Hematopoietic multipotent progenitor cell (in vitro differentiated cells): ENCODE measurements around the gene KRTAP12-2. TPM values are rescaled to one million over a fixed set of nuclear protein-coding genes. Genes with fewer than 3 reads are reported as not detected.
A peak's percentile ranks its signal among the peaks of the same experiment; 100 is the strongest.
"Not testable (repeated sequence)": the region's sequence is repeated elsewhere in the genome, so short reads cannot be mapped to it uniquely, and the experiment has no call there.

Experiments
- DNase-seq, 3 donors: peaks; one replicate each; pipeline ENCODE4 v3.0.0-alpha.2; 2011 to 2015; ENCODE audit warnings: low read depth in 2 of 3, low spot score in 2 of 3
- small RNA-seq: library from RNA; depleted of rRNA; stranded (forward); fragments of <200 nt; gene quantifications from one replicate; pipeline ENCODE3, GENCODE V24; 2012
- total RNA-seq: library from RNA; depleted of rRNA; stranded (reverse); fragments of >200 nt; gene quantifications from one replicate; pipeline ENCODE4 v1.2.3, GENCODE V29; 2012

KRTAP12-2 gene
- total RNA-seq, 1 donor: under 0.01 TPM

DNA sequence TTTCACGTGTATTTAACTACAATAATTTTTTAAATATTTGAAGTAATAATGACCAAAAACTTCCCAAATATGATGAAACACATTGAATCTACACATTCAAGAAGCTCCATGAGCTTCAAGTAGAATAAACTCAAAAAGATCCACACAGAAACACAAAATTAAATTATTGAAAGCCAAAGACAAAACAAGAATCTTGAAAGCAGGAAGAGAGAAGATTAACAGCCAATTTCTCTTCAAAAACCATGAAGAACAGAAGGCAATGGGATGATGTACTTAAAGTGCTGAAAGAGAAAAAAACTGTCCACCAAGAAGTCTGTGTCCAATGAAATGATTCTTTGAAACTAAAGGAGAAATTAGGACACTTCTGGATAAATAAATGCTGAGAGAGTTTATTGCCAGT lies 34.7 kb downstream of the KRTAP12-2 start:
- DNase-seq: no peak

DNA sequence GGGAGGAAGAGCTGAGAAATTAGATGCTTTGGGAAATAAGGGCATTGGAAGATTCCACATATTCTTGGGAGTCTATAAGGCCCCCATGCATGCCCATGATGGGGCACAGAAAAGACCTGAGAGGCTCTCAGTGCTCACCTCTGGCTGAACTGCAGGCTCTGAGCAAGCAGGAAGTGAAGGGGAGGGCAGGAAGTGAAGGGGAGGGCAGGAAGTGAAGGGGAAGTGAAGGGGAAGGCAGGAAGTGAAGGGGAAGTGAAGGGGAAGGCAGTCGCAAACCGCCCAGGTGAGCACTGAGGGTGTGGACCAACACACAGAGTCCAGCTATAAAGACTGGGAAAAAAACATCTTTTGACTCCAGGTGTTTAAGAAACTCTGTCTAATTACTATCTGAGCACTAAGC lies 36.3 kb downstream of the KRTAP12-2 start:
- DNase-seq: no peak

DNA sequence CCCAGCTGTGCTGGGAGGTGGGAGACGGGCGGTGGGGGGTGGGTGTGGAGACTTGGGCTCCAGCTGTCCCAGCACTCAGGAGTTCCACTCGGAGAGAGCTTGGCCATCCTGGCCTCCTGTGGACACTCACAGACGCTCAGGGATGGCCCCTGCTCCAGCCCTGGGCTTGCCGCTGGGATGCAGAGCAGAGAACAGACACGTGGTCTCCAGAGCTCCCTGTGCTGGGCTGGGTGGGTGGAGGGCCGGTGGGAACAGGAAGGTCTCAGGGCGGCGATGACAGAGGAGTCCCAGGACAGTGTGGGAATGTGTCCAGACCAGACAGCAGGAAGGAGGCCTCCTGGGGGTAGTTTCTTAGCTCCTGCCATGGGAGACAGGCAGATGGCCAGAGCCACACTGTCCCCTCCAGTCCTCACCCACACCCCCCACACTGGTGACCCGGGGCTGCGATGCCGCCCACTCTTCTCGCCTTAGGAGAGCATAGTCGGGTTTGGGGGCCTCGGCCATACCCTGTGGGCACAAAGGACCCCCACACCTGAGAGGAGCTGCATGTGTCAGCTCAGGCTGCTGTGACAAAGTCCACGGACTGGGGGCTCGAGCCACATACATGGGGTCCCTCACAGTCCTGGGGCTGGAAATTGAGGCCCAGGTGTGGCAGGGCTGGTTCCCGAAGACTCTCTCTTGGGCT lies 37.9 kb downstream of the KRTAP12-2 start:
- no peak for DNase-seq

DNA sequence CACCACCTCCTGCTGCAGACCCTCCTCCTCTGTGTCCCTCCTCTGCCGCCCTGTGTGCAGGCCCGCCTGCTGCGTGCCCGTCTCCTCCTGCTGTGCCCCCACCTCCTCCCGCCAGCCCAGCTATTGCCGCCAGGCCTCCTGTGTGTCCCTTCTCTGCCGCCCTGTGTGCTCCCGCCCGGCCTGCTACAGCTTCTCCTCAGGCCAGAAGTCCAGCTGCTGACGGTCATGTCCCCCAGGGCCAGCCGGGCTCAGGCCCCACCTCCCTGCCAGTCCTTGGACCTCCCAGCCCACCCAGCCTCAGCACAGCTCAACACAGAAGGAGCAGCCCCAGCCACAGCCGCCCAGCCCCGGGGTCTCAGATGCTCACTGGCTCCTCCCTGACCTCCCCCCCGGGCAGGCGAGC lies 38.9 kb downstream of the KRTAP12-2 start:
- not testable (repeated sequence) for DNase-seq

DNA sequence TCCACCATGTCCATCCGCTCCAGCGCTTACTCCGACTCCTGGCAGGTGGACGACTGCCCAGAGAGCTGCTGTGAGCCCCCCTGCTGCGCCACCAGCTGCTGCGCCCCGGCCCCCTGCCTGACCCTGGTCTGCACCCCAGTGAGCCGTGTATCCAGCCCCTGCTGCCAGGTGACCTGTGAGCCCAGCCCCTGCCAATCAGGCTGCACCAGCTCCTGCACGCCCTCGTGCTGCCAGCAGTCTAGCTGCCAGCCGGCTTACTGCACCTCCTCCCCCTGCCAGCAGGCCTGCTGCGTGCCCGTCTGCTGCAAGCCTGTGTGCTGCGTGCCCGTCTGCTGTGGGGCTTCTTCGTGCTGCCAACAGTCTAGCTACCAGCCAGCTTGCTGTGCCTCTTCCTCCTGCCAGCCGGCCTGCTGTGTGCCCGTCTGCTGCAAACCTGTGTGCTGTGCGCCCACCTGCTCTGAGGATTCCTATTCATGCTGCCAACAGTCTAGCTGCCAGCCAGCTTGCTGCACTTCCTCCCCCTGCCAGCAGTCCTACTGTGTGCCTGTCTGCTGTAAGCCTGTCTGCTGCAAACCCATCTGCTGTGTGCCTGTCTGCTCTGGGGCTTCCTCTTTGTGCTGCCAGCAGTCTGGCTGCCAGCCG lies 39.4 kb downstream of the KRTAP12-2 start:
- DNase-seq: not testable (repeated sequence)

DNA sequence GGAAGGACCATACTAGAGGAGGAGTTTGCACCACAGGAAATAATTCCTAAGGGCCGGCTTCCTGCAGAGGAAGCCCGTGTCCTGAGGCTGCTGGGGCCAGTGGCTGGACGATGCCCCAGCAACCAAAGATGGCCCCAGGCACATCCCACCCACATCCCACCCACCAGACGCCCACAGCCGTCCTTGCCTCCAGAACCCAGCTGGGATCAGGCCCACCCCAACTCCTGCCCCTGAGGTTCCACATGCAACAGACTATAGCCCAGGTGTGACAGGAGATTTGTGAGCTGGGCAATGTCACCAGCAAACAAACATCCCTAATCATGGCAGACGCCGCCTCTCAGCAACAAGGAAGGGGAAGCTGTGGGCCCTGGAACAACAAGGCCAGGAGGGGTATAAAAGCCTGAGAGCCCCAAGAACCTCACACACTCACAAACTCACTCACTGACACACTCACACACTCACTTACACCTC lies 40.0 kb downstream of the KRTAP12-2 start, which contains the start of gene KRTAP10-9:
KRTAP10-9 (plus strand) TSS at position 421 of the 471 bp plus-strand sequence. CDS start 79 bp downstream, outside the sequence.
- DNase-seq: no peak

DNA sequence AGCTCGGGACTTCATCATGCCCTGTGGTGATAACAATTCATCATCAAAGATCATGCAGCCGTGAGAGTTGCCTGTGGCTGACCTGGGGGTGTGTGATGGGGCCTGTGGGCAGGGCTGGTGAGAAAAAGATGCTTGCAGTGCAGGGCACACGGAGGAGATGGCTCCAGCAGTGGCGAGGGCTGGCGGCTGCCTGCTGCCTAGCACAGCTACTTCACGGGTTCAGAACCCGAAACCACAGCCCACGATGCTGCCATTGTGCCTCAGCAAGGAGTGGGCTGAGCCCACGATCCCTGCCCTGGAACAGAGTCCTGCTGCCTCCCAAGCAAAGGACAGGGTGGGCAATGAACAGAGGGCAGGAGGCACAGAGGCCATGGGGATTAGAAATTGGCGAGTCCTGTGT lies 40.5 kb downstream of the KRTAP12-2 start:
- DNase-seq: no peak

DNA sequence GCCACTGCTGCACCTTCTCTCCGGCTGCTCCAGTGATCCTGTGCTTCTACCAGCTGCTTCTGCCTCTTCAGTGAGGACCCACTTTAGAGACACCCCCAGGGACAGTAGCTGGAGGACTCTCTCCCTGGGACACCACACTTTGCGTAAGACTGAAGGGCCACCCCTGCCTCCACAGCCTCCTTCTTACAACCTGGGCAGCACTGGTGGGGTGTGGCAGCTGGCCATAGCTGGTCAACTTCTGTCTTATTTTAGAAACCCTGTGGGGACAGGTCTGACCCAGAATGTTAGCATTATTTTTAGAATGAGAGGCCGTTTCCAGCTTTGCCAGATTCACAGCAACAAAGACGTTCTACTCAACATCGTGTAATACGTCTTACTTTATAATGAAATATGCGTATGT lies 41.0 kb downstream of the KRTAP12-2 start:
- no peak for DNase-seq

DNA sequence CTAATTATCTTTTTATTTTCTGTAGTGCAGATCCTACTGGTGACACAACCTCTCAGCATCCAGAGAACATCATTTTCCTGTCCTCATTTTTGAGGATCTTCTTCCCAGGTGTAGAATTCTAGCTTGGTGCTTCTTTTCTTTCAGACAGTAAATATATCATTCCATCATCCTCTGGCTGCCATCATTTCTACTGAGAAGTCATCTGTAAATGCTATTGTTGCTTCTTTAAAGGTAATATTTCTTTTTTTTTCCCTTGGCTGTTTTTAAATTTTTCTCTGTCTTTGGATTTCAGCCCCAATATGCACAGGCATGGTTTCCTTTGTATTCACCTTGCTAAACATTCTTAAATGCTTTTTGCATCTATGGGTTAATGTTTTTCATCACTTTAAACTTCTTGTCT lies 43.2 kb downstream of the KRTAP12-2 start:
- no peak for DNase-seq

DNA sequence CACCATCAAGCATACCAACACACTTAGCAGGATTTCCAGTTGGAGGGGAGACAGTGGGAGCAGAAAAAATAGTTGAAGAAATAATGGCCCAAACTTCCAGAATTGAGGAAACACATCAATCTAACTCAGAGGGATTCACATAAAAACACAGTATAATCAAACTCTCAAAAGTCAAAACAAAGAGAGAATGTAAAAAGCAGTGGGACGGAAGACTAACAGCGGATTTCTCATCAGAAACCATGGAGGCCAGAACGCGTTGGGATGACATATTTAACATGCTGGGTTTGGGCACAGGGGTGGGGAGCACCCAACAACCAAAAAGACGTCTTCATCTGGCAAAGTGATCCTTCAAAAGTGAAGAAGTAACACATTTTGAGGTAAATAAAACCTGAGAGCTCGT lies 46.8 kb downstream of the KRTAP12-2 start:
- no peak for DNase-seq

DNA sequence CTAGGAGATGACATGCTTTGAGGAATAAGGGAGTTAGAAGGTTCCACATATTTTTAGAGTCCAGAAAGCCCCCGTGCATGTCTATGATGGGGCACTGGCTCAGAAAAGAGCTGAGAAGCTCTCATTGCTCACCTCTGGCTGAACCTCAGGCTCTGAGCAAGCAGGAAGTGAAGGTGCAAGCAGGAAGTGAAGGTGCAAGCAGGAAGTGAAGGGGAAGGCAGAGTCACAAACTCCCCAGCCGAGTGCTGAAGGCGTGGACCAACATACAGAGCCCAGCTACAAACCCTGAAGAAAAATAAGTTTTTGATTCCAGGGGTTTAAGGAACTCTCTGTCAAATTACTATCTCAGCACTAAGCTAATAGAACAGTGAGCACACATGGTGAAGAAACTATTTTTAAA lies 47.8 kb downstream of the KRTAP12-2 start:
- DNase-seq: peak in 1 of 3 donors; percentile 24

DNA sequence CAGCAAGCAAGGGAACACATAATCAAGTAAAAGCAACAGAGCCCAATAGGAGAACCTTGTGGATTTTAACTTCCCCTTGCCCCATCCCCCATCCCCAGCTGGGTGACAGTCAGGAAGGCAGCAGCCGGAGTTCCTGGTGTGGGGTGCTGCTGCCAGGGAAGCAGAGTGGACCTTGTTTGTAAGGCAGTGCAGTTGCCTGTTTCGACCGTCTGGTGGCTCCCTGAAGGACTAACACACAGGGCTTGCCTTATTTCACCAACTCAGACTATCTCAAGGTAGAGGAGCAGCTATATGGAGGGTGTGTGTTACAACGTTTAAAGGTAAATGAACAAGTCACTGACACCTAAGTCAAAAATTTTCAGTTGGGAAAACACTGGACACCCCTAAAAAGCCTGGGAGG lies 48.2 kb downstream of the KRTAP12-2 start:
- peak in 1 of 3 donors; percentile 13 for DNase-seq

DNA sequence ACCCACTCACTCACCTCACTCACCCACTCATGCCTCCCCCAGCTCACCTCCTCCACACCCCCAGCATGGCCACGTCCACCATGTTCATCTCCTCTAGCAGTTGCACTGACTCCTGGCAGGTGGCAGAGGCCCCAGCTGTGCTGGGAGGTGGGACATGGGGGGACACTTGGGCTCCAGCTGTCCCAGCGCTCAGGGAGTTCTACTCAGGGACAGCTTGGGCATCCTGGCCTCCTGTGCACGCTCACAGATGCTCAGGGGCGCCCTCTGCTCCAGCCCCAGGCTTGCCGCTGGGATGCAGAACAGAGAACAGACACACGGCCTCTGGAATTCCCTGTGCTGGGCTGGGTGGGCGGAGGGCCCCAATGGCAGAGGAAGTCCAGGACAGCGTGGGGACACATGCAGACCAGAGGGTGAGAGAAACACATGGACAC lies 49.6 kb downstream of the KRTAP12-2 start:
- DNase-seq: no peak

DNA sequence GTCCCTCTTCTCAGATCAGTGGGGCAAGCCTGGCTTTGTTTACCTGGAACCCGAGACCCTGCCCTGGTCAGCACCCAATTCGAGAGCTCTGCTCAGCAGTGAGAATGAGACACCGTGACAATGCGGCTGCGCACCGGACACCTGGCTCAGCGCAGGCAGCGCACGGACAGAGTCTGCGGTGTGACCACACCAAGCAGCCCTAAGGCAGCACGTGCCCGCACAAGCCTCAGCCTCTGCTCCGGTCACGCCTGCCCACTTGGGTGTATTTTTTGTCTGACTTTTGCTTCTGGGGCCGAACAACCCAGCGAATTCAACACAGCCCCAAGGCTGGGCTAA lies 50.2 kb downstream of the KRTAP12-2 start:
- DNase-seq: no peak

Small RNA genes lying within 50 kb of the gene (small RNA-seq; reads per million reads assigned to genes)
- gene KRTAP12-6P: not detected

Other genes with a start within 250 kb of the KRTAP12-2 start
- gene LRRC3, start 211.4 kb downstream of the KRTAP12-2 start, total RNA-seq: 1.1 TPM
- gene KRTAP10-1, start 126.7 kb downstream of the KRTAP12-2 start, total RNA-seq: not detected
- not detected for gene KRTAP10-2, start 115.4 kb downstream of the KRTAP12-2 start, total RNA-seq
- not detected for gene KRTAP10-3, start 108.1 kb downstream of the KRTAP12-2 start, total RNA-seq
- not detected for gene KRTAP10-4, start 93.2 kb downstream of the KRTAP12-2 start, total RNA-seq
- not detected for gene KRTAP10-5, start 86.3 kb downstream of the KRTAP12-2 start, total RNA-seq
- gene KRTAP10-6, start 74.4 kb downstream of the KRTAP12-2 start, total RNA-seq: not detected
- under 0.01 TPM for gene KRTAP10-7, start 66.3 kb downstream of the KRTAP12-2 start, total RNA-seq
- not detected for gene KRTAP10-8, start 54.8 kb downstream of the KRTAP12-2 start, total RNA-seq
- gene KRTAP10-9, start 39.8 kb downstream of the KRTAP12-2 start, total RNA-seq: not detected
- not detected for gene KRTAP10-10, start 29.6 kb downstream of the KRTAP12-2 start, total RNA-seq
- gene KRTAP10-11, start 20.5 kb downstream of the KRTAP12-2 start, total RNA-seq: not detected
- not detected for gene KRTAP12-4, start 12.3 kb downstream of the KRTAP12-2 start, total RNA-seq
- not detected for gene KRTAP12-3, start 9.0 kb downstream of the KRTAP12-2 start, total RNA-seq
- not detected for gene KRTAP12-1, start 15.2 kb upstream of the KRTAP12-2 start, total RNA-seq
- not detected for gene KRTAP10-12, start 30.2 kb upstream of the KRTAP12-2 start, total RNA-seq
- gene TSPEAR, start 44.6 kb upstream of the KRTAP12-2 start, total RNA-seq: not detected
- 107 TPM for gene UBE2G2, start 134.9 kb upstream of the KRTAP12-2 start, total RNA-seq
- 80.0 TPM for gene SUMO3, start 151.1 kb upstream of the KRTAP12-2 start, total RNA-seq
- 147 TPM for gene PTTG1IP, start 206.8 kb upstream of the KRTAP12-2 start, total RNA-seq